ENCODE data around the gene NXPH3. TPM values are rescaled to one million over a fixed set of nuclear protein-coding genes. Genes with fewer than 3 reads are reported as not detected.

The NXPH3 gene
- polyA plus RNA-seq, 1 of the 3 experiments (the other 2 are of a cell fraction), result 0.30 TPM

DNA sequence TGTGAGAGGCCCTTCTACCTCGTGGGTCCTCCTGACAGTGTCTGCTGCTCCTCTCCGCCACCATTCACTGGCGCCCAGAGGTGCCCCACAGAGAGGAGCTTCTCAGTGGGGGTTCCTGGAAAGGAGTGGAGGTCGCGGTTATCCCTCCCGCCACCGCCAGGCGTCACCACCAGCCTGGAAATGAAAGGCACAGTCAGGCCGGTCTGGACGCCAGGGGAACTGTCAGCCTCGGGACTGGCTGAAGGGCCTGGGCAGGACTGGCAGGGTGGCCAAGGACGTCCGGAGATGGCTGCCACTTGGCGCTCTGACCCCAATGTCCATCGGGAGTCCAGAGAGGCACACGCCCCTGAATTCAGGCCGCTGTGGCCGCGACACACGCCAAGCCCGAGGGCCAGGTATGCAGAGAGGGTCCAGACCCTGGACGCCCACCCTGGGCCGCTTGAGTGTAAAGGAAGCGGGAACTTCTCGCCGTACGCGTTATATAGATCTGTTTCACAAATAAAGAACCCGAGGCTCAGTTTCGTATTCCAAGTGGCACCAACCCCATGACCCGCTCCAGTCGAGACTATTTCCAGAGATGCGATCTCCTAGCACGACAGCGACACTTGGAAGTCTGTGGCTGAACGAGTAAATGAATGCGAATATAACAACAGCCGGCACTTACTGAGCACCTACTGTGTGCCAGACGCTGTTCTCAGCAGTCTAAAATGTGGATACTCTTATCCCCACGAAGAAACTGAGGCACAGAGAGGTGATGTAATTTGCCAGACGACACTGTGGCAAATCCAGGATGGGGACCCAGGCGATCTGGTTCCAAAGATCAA is 7.6 kb upstream of the NXPH3 start:
- Histone ChIP-seq H3K4me1 (ENCODE audit: control insufficient read depth in 1 of 2, insufficient read depth in 2 of 2, low read depth in 1 of 2, low read length in 1 of 2) (peaks cover 0 to 14% of the 10 kb centered on the region in 2 experiments; a peak in 1 of 4 replicates), H4K20me1 (ENCODE audit: insufficient read depth) (no peaks in the 10 kb centered on the region), H3K79me2 (ENCODE audit: insufficient read depth) (no peaks in the 10 kb centered on the region), H3K36me3 (replicated peaks in 1 of 2; ENCODE audit: control insufficient read depth in 1 of 2, insufficient read depth in 2 of 2, low read length in 1 of 2) (no peaks in the 10 kb centered on the region), H3K9me2 (no peaks in the 10 kb centered on the region), H3K27ac (ENCODE audit: low read depth in 2 of 2, low read length in 1 of 2) (no peak overlapping the region), H2AFZ (ENCODE audit: low read depth) (peak overlapping the region; percentile 93; the same call in 1 of the 2 replicates), H3F3A (replicated peaks; ENCODE audit: insufficient read depth) (peaks cover 16% of the 10 kb centered on the region), H3K27me3 (ENCODE audit: insufficient read depth) (peaks cover 61% of the 10 kb centered on the region), H3K4me2 (peak overlapping the region; percentile 83), H3K9me3 (no peaks in the 10 kb centered on the region), H3K4me3 (ENCODE audit: low read depth in 2 of 2, low read length in 1 of 2) (peak overlapping the region; percentile 40 to 56), H3K9ac (no peak overlapping the region)
- 11% methylated on average over 42 of the region's 42 CpGs for WGBS (ENCODE audit: low lambda C conversion rate)
- ChIA-PET CTCF (interaction anchor here (0.5 to 48.9 kb wide), 98 partner anchors 8 to 1195 kb away, joined by 3 to 2107 read pairs (median 4); partner anchors contain the start of genes DLX3, NGFR, NXPH3 and PHB1), POLR2A (interaction anchor here (1.0 kb wide), 1 partner anchor 140 kb away, joined by 3 read pairs; the partner anchor contains the start of gene SLC35B1)
- DNase-seq, result peak; percentile 92
- TF ChIP-seq RCOR1 (IDR thresholded peaks at IDR 0.05; ENCODE audit: low read length) (peak; percentile 25; the same call in 1 of the 2 replicates), NRF1 (IDR thresholded peaks at IDR 0.05; ENCODE audit: low read depth, low read length) (no peak), POLR2AphosphoS5 (IDR thresholded peaks at IDR 0.05; ENCODE audit: low read depth, low read length) (no peak), CHD2 (IDR thresholded peaks at IDR 0.05; ENCODE audit: low read length, partially characterized antibody) (peak; percentile 74), SMC3 (IDR thresholded peaks at IDR 0.05; ENCODE audit: low read depth, low read length) (peak; percentile 99), JUND (IDR thresholded peaks at IDR 0.05) (no peak), ELF1 (IDR thresholded peaks at IDR 0.05) (no peak), RFX5 (IDR thresholded peaks at IDR 0.05; ENCODE audit: low read length) (no peak), YY1 (IDR thresholded peaks at IDR 0.05; ENCODE audit: low read depth) (no peak), RAD21 (IDR thresholded peaks at IDR 0.05; ENCODE audit: low read length) (peak; percentile 99), TEAD4 (IDR thresholded peaks at IDR 0.05; ENCODE audit: borderline replicate concordance, insufficient read depth) (no peak), TAF1 (IDR thresholded peaks at IDR 0.05; ENCODE audit: borderline replicate concordance, low read depth, low read length) (no peak), FOXM1 (IDR thresholded peaks at IDR 0.05; ENCODE audit: low read depth) (no peak)
- TF ChIP-seq, protein P1, sequence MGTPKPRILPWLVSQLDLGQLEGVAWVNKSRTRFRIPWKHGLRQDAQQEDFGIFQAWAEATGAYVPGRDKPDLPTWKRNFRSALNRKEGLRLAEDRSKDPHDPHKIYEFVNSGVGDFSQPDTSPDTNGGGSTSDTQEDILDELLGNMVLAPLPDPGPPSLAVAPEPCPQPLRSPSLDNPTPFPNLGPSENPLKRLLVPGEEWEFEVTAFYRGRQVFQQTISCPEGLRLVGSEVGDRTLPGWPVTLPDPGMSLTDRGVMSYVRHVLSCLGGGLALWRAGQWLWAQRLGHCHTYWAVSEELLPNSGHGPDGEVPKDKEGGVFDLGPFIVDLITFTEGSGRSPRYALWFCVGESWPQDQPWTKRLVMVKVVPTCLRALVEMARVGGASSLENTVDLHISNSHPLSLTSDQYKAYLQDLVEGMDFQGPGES (IDR thresholded peaks at IDR 0.05; ENCODE audit: low read depth, low read length), result no peak
- TF ChIP-seq, protein P2, sequence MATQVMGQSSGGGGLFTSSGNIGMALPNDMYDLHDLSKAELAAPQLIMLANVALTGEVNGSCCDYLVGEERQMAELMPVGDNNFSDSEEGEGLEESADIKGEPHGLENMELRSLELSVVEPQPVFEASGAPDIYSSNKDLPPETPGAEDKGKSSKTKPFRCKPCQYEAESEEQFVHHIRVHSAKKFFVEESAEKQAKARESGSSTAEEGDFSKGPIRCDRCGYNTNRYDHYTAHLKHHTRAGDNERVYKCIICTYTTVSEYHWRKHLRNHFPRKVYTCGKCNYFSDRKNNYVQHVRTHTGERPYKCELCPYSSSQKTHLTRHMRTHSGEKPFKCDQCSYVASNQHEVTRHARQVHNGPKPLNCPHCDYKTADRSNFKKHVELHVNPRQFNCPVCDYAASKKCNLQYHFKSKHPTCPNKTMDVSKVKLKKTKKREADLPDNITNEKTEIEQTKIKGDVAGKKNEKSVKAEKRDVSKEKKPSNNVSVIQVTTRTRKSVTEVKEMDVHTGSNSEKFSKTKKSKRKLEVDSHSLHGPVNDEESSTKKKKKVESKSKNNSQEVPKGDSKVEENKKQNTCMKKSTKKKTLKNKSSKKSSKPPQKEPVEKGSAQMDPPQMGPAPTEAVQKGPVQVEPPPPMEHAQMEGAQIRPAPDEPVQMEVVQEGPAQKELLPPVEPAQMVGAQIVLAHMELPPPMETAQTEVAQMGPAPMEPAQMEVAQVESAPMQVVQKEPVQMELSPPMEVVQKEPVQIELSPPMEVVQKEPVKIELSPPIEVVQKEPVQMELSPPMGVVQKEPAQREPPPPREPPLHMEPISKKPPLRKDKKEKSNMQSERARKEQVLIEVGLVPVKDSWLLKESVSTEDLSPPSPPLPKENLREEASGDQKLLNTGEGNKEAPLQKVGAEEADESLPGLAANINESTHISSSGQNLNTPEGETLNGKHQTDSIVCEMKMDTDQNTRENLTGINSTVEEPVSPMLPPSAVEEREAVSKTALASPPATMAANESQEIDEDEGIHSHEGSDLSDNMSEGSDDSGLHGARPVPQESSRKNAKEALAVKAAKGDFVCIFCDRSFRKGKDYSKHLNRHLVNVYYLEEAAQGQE (IDR thresholded peaks at IDR 0.05; ENCODE audit: low read depth, low read length), result 0 out of 2 replicates have a peak, but pooled peaks have one; percentile 25
- TF ChIP-seq, protein P3, sequence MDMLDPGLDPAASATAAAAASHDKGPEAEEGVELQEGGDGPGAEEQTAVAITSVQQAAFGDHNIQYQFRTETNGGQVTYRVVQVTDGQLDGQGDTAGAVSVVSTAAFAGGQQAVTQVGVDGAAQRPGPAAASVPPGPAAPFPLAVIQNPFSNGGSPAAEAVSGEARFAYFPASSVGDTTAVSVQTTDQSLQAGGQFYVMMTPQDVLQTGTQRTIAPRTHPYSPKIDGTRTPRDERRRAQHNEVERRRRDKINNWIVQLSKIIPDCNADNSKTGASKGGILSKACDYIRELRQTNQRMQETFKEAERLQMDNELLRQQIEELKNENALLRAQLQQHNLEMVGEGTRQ (IDR thresholded peaks at IDR 0.05; ENCODE audit: borderline replicate concordance, low read depth, low read length), result no peak
- TF ChIP-seq, protein P4, sequence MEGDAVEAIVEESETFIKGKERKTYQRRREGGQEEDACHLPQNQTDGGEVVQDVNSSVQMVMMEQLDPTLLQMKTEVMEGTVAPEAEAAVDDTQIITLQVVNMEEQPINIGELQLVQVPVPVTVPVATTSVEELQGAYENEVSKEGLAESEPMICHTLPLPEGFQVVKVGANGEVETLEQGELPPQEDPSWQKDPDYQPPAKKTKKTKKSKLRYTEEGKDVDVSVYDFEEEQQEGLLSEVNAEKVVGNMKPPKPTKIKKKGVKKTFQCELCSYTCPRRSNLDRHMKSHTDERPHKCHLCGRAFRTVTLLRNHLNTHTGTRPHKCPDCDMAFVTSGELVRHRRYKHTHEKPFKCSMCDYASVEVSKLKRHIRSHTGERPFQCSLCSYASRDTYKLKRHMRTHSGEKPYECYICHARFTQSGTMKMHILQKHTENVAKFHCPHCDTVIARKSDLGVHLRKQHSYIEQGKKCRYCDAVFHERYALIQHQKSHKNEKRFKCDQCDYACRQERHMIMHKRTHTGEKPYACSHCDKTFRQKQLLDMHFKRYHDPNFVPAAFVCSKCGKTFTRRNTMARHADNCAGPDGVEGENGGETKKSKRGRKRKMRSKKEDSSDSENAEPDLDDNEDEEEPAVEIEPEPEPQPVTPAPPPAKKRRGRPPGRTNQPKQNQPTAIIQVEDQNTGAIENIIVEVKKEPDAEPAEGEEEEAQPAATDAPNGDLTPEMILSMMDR (IDR thresholded peaks at IDR 0.05), result peak; percentile 99
- TF ChIP-seq, protein P5, sequence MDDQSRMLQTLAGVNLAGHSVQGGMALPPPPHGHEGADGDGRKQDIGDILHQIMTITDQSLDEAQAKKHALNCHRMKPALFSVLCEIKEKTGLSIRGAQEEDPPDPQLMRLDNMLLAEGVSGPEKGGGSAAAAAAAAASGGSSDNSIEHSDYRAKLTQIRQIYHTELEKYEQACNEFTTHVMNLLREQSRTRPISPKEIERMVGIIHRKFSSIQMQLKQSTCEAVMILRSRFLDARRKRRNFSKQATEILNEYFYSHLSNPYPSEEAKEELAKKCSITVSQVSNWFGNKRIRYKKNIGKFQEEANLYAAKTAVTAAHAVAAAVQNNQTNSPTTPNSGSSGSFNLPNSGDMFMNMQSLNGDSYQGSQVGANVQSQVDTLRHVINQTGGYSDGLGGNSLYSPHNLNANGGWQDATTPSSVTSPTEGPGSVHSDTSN (IDR thresholded peaks at IDR 0.05), result no peak
- TF ChIP-seq, protein P6, sequence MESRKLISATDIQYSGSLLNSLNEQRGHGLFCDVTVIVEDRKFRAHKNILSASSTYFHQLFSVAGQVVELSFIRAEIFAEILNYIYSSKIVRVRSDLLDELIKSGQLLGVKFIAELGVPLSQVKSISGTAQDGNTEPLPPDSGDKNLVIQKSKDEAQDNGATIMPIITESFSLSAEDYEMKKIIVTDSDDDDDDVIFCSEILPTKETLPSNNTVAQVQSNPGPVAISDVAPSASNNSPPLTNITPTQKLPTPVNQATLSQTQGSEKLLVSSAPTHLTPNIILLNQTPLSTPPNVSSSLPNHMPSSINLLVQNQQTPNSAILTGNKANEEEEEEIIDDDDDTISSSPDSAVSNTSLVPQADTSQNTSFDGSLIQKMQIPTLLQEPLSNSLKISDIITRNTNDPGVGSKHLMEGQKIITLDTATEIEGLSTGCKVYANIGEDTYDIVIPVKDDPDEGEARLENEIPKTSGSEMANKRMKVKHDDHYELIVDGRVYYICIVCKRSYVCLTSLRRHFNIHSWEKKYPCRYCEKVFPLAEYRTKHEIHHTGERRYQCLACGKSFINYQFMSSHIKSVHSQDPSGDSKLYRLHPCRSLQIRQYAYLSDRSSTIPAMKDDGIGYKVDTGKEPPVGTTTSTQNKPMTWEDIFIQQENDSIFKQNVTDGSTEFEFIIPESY (IDR thresholded peaks at IDR 0.05; ENCODE audit: borderline replicate concordance, low read depth), result no peak
- TF ChIP-seq, protein P7, sequence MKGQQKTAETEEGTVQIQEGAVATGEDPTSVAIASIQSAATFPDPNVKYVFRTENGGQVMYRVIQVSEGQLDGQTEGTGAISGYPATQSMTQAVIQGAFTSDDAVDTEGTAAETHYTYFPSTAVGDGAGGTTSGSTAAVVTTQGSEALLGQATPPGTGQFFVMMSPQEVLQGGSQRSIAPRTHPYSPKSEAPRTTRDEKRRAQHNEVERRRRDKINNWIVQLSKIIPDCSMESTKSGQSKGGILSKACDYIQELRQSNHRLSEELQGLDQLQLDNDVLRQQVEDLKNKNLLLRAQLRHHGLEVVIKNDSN (IDR thresholded peaks at IDR 0.05; ENCODE audit: borderline replicate concordance, low read depth), result no peak

Data from SK-N-SH (cell line).